HG03442 (cell line): ENCODE results near the gene GTF3C5.
"Not testable (repeated sequence)": the region's sequence is repeated elsewhere in the genome, so short reads cannot be mapped to it uniquely, and the experiment has no call there.

Experiments used
- ATAC-seq: cut with Tn5 transposase; IDR thresholded peaks from one replicate; pipeline ENCODE4 v1.9.1; 2021; ENCODE audit warnings: mild to moderate bottlenecking, moderate library complexity; ENCODE audit not compliant: unreplicated experiment

Gene GTF3C5

GRCh38 chr9:133027134-133027533 is 3.7 kb upstream of the GTF3C5 start:
- no peak for ATAC-seq

GRCh38 chr9:133028221-133028620 is 2.6 kb upstream of the GTF3C5 start:
- ATAC-seq: no peak

GRCh38 chr9:133029994-133030316 is 842 bp upstream of the GTF3C5 start:
- ATAC-seq: no peak

- ATAC-seq: no peak
These were observed 279 bp downstream of the GTF3C5 start for GRCh38 chr9:133031130-133031422.

GRCh38 chr9:133031496-133031911 is 707 bp downstream of the GTF3C5 start:
- no peak for ATAC-seq

- no peak for ATAC-seq
These were observed 1.4 kb downstream of the GTF3C5 start for GRCh38 chr9:133032171-133032570.

- no peak for ATAC-seq
These were observed 4.9 kb downstream of the GTF3C5 start for GRCh38 chr9:133035669-133036068.

- no peak for ATAC-seq
These were observed 7.1 kb downstream of the GTF3C5 start for GRCh38 chr9:133037775-133038515.

- ATAC-seq: not testable (repeated sequence)
These were observed 10.2 kb downstream of the GTF3C5 start for GRCh38 chr9:133040892-133041479.

- ATAC-seq: no peak
These were observed 11.2 kb downstream of the GTF3C5 start for GRCh38 chr9:133041958-133042357.

GRCh38 chr9:133042676-133043075 is 11.9 kb downstream of the GTF3C5 start:
- no peak for ATAC-seq

GRCh38 chr9:133043449-133044035 is 12.7 kb downstream of the GTF3C5 start:
- no peak for ATAC-seq

- no peak for ATAC-seq
These were observed 13.3 kb downstream of the GTF3C5 start for GRCh38 chr9:133044125-133044524.

GRCh38 chr9:133044661-133045060 is 13.9 kb downstream of the GTF3C5 start:
- no peak for ATAC-seq

GRCh38 chr9:133045132-133045531 is 14.3 kb downstream of the GTF3C5 start:
- no peak for ATAC-seq

GRCh38 chr9:133046196-133046899 is 15.6 kb downstream of the GTF3C5 start:
- no peak for ATAC-seq

- ATAC-seq: no peak
These were observed 16.1 kb downstream of the GTF3C5 start for GRCh38 chr9:133046900-133047295.

- no peak for ATAC-seq
These were observed 17.8 kb downstream of the GTF3C5 start for GRCh38 chr9:133048595-133048994.

GRCh38 chr9:133049043-133049442 is 18.2 kb downstream of the GTF3C5 start:
- no peak for ATAC-seq

GRCh38 chr9:133050142-133050541 is 19.3 kb downstream of the GTF3C5 start:
- ATAC-seq: no peak

GRCh38 chr9:133050781-133051180 is 20.0 kb downstream of the GTF3C5 start:
- no peak for ATAC-seq

- no peak for ATAC-seq
These were observed 20.6 kb downstream of the GTF3C5 start for GRCh38 chr9:133051281-133051900.
